Measurements from ENCODE around the gene RAB17. TPM values are rescaled to one million over a fixed set of nuclear protein-coding genes. Genes with fewer than 3 reads are reported as not detected.

Gene RAB17
- total RNA-seq, 2 experiments from 2014 or later, result 0.14 to 0.69 TPM

DNA sequence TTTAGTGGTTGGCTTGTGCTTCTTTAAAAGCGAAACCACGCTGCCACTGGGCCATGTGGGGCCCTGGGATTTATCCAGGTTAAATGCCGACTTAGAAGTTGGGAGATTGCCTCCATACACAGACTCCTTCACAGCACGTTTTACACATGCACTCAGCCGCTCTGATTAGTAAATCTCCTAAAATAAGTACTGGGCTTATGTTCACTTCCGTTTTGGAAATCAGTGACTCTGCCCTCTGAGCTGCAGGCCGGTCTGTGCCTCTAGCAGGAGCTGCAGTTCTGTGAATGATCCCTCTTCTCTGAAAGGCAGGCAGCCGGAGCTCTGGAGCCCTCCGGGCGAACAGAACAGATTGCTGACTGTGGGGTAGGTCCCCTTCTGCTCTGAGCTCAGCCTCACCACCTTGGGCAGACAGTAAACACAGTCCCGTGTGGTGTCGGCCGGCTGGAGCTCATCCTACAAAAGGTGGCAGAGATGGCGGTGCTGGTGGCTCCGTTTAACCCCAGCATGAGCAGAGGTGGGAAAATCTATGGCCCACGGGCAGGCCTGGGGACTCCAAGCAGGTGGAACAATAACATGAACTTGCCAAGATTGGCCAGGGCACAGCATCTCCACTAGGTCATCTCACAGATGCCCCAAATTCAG lies 9.8 kb upstream of the RAB17 start:
- H3K4me3 Mint-ChIP-seq, result no peak overlapping the region
- no peak for TF ChIP-seq CTCF (IDR thresholded peaks at IDR 0.05)
- no peaks in the 10 kb centered on the region for H3K9me3 Mint-ChIP-seq
- H3K27me3 Mint-ChIP-seq, result no peaks in the 10 kb centered on the region
- ChIA-PET POLR2A (no interaction called here), CTCF (interaction anchor here (1.6 to 1.9 kb wide), 2 partner anchors 15 to 19 kb away, joined by 6 to 8 read pairs; no protein-coding TSS in a partner anchor)
- DNase-seq, result no peak
- intact Hi-C loops (cut with micrococcal nuclease), result no loop called here
- H3K36me3 Mint-ChIP-seq (ENCODE audit: low read depth), result no peaks in the 10 kb centered on the region
- peaks cover 20% of the 10 kb centered on the region for H3K4me1 Mint-ChIP-seq (ENCODE audit: low read depth)
- no peak overlapping the region for H3K27ac Mint-ChIP-seq
- no peak for ATAC-seq

DNA sequence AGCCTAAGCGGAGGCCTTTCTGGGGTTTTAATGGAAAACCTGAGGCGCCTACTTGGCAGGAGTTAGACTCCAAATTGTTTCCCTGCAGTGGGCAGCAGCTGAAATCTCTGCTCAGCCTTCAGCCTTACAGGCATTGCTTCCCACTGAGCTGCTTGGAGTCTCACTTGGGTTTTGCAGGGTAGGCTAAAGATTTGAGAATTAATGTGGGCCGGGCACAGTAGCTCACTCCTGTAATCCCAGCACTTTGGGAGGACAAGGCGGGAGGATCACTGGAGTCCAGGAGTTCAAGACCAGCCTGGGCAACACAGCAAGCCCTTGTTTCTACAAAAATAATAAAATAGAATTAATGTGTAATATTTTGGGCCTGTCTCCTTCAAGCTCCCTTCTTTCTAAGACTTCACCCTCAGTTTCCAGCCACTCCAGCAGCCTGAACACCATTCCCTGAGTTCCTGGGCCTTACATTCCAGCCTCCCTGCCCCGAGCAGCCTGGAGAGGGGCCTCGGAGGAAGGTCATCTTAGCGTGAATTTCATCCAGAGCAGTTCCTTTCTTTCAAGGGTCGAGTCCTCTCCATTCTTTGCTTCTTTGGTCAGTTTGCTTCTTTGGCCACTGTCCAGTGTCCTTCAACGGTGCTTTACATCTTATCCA lies 9.1 kb upstream of the RAB17 start:
- no peaks in the 10 kb centered on the region for H3K9me3 Mint-ChIP-seq
- DNase-seq, result no peak
- intact Hi-C loops (cut with micrococcal nuclease), result no loop called here
- ChIA-PET POLR2A (interaction anchor here (0.9 kb wide), 1 partner anchor 18 kb away, joined by 4 read pairs; no protein-coding TSS in a partner anchor), CTCF (interaction anchor here (1.0 to 1.9 kb wide), 3 partner anchors 18 to 87 kb away, joined by 3 to 8 read pairs (median 4); no protein-coding TSS in a partner anchor)
- ATAC-seq, result no peak
- peaks cover 17% of the 10 kb centered on the region for H3K4me1 Mint-ChIP-seq (ENCODE audit: low read depth)
- TF ChIP-seq CTCF (IDR thresholded peaks at IDR 0.05), result no peak
- H3K27ac Mint-ChIP-seq, result no peak overlapping the region
- H3K4me3 Mint-ChIP-seq, result no peak overlapping the region
- H3K27me3 Mint-ChIP-seq, result no peaks in the 10 kb centered on the region
- H3K36me3 Mint-ChIP-seq (ENCODE audit: low read depth), result no peaks in the 10 kb centered on the region

- ChIA-PET CTCF (interaction anchor here (1.0 to 1.9 kb wide), 3 partner anchors 17 to 86 kb away, joined by 3 to 8 read pairs (median 4); no protein-coding TSS in a partner anchor), POLR2A (interaction anchor here (0.9 kb wide), 1 partner anchor 17 kb away, joined by 4 read pairs; no protein-coding TSS in a partner anchor)
- intact Hi-C loops (cut with micrococcal nuclease), result no loop called here
- Mint-ChIP-seq H3K9me3 (no peaks in the 10 kb centered on the region), H3K36me3 (ENCODE audit: low read depth) (no peaks in the 10 kb centered on the region), H3K27me3 (no peaks in the 10 kb centered on the region), H3K4me1 (ENCODE audit: low read depth) (peaks cover 13% of the 10 kb centered on the region), H3K27ac (peak overlapping the region; percentile 25), H3K4me3 (no peak overlapping the region)
- ATAC-seq, result no peak
- no peak for TF ChIP-seq CTCF (IDR thresholded peaks at IDR 0.05)
- DNase-seq, result no peak
Observed at GRCh38 chr2:237598468-237599208, 8.1 kb upstream of the RAB17 start.

GRCh38 chr2:237597196-237598145 lies 6.9 kb upstream of the RAB17 start:
- Mint-ChIP-seq H3K27ac (no peak overlapping the region), H3K27me3 (no peaks in the 10 kb centered on the region), H3K9me3 (no peaks in the 10 kb centered on the region), H3K4me3 (no peak overlapping the region), H3K4me1 (ENCODE audit: low read depth) (peaks cover 1% of the 10 kb centered on the region), H3K36me3 (ENCODE audit: low read depth) (no peaks in the 10 kb centered on the region)
- intact Hi-C loops (cut with micrococcal nuclease), result no loop called here
- DNase-seq (no peak), ATAC-seq (no peak)
- POLR2A ChIA-PET, result no interaction called here
- no peak for TF ChIP-seq CTCF (IDR thresholded peaks at IDR 0.05)
- CTCF ChIA-PET, result no interaction called here
